RPMI8226 (cell line): ENCODE results near the gene WNT7B.
A peak's percentile ranks its signal among the peaks of the same experiment; 100 is the strongest.

Source experiments
- DNase-seq: peaks from one replicate; pipeline ENCODE4 v3.0.0-alpha.2; 2015

Gene WNT7B

GRCh38 chr22:45903355-45904135 is 73.4 kb downstream of the WNT7B start:
- DNase-seq: peak; percentile 32

GRCh38 chr22:45897736-45898135 is 79.2 kb downstream of the WNT7B start:
- DNase-seq: no peak

GRCh38 chr22:45896964-45897538 is 79.9 kb downstream of the WNT7B start:
- no peak for DNase-seq

GRCh38 chr22:45896153-45896951 is 80.6 kb downstream of the WNT7B start:
- DNase-seq: no peak

- DNase-seq: no peak
Observed at GRCh38 chr22:45895436-45896152, 81.4 kb downstream of the WNT7B start.

GRCh38 chr22:45893516-45893915 is 83.4 kb downstream of the WNT7B start:
- peak; percentile 87 for DNase-seq

- DNase-seq: no peak
Observed at GRCh38 chr22:45892681-45893461, 84.1 kb downstream of the WNT7B start.

- DNase-seq: no peak
Observed at GRCh38 chr22:45891996-45892621, 84.9 kb downstream of the WNT7B start.

- no peak for DNase-seq
Observed at GRCh38 chr22:45891471-45891995, 85.4 kb downstream of the WNT7B start.

GRCh38 chr22:45891021-45891421 is 85.9 kb downstream of the WNT7B start:
- no peak for DNase-seq

- no peak for DNase-seq
Observed at GRCh38 chr22:45890351-45890635, 86.7 kb downstream of the WNT7B start.

- no peak for DNase-seq
Observed at GRCh38 chr22:45889539-45890350, 87.2 kb downstream of the WNT7B start.

- DNase-seq: no peak
Observed at GRCh38 chr22:45889093-45889538, 87.8 kb downstream of the WNT7B start.

GRCh38 chr22:45888221-45889092 is 88.5 kb downstream of the WNT7B start:
- no peak for DNase-seq

- DNase-seq: peak; percentile 71
Observed at GRCh38 chr22:45887202-45888131, 89.5 kb downstream of the WNT7B start.

GRCh38 chr22:45886540-45886939 is 90.4 kb downstream of the WNT7B start:
- no peak for DNase-seq

GRCh38 chr22:45885941-45886395 is 91.0 kb downstream of the WNT7B start:
- no peak for DNase-seq

- DNase-seq: no peak
Observed at GRCh38 chr22:45885171-45885840, 91.7 kb downstream of the WNT7B start.
